ENCODE results near the gene PPFIA2.

GRCh38 chr12:81416571-81416970 lies 342.6 kb downstream of the PPFIA2 start:
- TF ChIP-seq CTCF (IDR thresholded peaks at IDR 0.05) (no peak), POLR2AphosphoS5 (IDR thresholded peaks at IDR 0.05) (no peak)
